HG03521 (cell line): ENCODE measurements around the gene ADA.
"Not testable (repeated sequence)": the region's sequence is repeated elsewhere in the genome, so short reads cannot be mapped to it uniquely, and the experiment has no call there.

Source experiments
- ATAC-seq: cut with Tn5 transposase; IDR thresholded peaks from one replicate; pipeline ENCODE4 v1.9.1; 2021; ENCODE audit warnings: mild to moderate bottlenecking, moderate library complexity; ENCODE audit not compliant: unreplicated experiment

ADA gene

DNA sequence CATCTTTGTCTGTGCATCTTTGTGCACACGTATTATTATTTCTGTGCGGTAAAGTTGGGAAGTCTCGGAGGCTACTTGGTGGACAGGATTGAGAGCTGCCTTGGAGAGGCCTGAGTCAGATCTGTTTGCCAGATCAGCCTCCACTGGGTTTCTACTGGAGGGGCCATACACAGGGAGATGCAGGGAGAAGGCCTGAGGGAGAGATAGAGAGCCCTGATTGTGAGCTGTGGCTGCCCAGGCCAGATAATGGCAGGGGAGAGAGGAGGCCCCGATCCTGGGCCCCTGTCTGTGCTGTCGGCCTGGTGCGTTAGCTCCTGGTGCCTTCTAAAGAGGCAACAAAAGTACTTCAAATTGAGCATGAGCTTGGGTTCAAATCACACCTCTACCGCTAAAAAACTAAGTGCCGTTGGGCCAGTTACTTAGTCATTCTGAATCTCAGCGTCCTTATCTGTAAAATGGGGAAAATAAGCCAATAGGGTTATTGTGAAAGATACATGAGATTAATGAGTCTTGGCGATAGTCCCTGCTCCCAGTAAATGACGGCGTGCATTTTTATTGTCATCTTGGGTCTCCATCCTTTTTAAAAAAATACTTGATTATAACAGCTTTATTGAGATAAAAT is 27.6 kb upstream of the ADA start:
- no peak for ATAC-seq

- no peak for ATAC-seq
These were observed 26.7 kb upstream of the ADA start for GRCh38 chr20:44678242-44678641.

DNA sequence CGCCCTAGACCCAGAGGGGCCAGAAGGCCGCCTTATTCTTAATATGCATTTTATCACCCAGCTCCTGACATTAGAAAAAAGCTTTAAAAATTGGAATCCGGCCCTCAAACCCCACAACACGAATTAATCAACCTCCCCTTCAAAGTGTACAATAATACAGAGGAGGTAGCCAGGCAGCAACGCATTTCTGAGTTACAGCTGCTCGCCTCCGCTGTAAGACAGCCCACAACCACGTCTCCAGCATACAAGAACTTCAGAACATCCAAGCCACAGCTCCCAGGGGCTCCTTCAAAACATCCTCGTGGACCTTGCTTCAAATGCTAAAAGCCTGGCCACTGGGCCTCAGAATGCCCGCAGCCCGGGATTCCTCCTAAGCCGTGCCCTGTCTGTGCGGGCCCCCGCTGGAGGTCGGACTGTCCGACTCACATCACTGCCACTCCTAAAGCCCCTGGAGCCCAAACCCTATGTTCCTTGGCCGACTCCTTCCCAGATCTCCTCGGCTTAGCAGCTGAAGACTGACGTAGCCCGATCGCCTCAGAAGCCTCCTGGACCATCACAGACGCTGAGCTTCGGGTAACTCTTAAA is 20.9 kb upstream of the ADA start:
- not testable (repeated sequence) for ATAC-seq

DNA sequence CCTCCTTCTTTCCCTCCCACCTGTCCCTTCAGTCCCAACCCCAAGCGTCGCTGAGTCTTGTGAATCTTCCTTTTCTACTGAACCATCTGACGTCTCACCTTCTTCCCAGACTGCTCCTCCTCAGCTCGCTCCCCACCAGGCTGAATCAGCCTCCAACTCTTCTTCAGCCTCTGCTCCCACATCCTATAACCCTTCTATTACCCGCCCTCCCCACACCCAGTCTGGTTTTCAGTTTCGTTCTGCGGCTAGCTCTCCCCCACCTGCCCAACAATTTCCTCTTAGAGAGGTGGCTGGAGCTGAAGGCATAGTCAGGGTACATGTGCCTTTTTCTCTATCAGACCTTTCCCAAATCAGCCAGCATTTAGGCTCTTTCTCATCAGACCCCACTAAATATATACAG is 20.0 kb upstream of the ADA start:
- not testable (repeated sequence) for ATAC-seq

DNA sequence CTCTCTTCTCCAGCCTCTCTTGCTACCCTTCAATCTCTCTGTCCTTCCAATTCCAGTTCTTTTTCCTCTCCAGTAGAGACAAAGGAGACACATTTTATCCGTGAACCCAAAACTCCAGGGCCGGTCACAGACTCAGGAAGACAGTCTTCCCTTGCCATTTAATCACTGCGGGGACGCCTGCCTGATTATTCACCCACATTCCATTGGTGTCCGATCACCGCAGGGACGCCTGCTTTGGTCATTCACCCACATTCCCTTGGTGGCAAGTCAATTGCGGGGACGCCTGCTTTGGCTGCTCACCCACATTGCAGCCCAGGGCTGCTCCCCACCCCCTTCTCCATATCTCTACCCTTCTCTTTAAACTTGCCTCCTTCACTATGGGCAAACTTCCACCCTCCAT is 19.4 kb upstream of the ADA start:
- not testable (repeated sequence) for ATAC-seq

- ATAC-seq, result no peak
These were observed 14.6 kb upstream of the ADA start for GRCh38 chr20:44666066-44666465.

- no peak for ATAC-seq
These were observed 12.6 kb upstream of the ADA start for GRCh38 chr20:44664131-44664530.

GRCh38 chr20:44662261-44662660 is 10.8 kb upstream of the ADA start:
- ATAC-seq, result no peak

DNA sequence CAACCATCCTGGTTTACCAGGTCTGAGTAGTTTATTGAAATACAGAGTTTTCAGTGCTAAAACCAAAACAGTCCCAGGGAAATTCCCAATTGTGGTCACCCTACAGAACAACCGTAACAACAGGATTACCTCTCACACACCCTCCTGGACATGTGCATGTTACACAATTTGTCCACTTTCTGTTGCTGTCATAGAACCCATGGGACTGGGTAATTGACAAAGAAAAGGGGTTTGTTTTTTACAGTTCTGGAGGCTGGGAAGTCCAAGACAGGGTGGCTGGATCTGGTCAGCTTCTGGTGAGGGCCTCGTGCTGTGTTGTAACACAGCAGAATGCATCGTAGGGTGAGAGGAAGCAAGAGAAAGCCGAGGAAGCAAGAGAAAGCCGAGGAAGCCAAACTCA is 9.1 kb upstream of the ADA start:
- no peak for ATAC-seq

DNA sequence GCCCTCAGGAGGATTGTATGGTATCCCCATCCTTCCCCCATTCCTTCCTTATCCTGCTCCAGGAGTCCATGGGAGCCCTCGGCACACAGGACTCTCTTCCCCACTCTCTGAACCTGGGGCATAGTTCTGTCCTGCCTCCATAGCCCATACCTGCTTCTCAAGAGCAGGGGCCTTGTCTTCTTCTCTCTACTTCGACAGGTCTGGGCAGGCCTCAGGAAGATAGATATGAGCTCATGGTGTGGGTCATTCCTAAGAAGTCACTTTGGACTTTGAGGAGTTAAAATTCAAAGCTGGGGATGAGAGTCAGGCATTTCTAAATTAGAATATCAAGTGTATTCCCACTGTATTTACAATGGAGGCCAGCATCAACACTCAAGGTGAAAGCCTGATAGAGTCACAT is 8.4 kb upstream of the ADA start:
- ATAC-seq, result no peak

GRCh38 chr20:44658810-44659209 is 7.3 kb upstream of the ADA start:
- no peak for ATAC-seq

GRCh38 chr20:44657875-44658274 is 6.4 kb upstream of the ADA start:
- no peak for ATAC-seq

DNA sequence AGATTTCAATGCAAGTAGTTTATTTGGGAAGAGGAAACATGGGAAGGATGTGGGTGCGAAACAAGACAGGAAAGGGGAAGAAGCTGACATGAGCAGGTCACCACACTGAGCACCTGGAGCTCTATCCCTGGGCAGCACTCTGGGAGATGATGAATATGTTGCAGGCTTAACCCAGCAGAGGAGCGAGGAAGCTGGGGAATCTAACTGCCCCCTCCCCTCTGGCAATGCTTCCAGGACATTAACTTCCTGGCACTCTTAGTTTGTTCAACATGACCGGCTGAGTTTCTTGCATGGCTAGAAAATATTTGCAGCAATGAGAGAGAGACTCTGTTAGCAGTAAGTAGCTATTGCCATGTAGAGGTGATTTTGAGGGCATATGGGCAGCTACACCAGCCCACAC is 4.9 kb upstream of the ADA start:
- no peak for ATAC-seq

DNA sequence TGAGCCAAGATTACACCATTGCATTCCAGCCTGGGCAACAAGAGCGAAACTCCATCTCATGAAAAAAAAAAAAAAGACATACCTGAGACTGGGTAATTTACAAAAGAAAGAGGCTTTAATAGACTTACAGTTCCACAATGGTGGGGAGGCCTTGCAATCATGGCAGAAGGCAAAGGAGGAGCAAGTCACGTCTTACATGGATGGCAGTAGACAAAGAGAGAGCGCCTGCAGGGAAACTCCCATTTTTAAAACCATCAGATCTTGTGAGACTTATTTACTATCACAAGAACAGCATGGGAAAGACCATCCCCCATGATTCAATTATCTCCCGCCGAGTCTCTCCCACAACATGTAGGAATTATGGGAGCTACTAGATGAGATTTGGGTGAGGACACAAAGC is 2.7 kb upstream of the ADA start:
- not testable (repeated sequence) for ATAC-seq

GRCh38 chr20:44653546-44653945 is 2.0 kb upstream of the ADA start:
- ATAC-seq, result no peak

DNA sequence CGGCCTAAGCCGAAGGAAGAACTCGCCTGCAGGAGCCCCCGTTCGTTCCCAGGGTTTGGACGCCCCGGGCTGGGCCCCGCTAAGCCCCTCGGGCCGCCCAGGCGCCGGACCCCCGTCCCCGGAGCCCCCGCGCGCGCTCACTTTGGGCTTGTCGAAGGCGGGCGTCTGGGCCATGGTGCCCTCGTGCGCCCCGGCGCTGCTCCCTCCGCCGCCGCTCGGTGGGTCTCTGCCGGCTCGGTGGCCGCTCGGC is 140 bp downstream of the ADA start:
- ATAC-seq, result no peak

DNA sequence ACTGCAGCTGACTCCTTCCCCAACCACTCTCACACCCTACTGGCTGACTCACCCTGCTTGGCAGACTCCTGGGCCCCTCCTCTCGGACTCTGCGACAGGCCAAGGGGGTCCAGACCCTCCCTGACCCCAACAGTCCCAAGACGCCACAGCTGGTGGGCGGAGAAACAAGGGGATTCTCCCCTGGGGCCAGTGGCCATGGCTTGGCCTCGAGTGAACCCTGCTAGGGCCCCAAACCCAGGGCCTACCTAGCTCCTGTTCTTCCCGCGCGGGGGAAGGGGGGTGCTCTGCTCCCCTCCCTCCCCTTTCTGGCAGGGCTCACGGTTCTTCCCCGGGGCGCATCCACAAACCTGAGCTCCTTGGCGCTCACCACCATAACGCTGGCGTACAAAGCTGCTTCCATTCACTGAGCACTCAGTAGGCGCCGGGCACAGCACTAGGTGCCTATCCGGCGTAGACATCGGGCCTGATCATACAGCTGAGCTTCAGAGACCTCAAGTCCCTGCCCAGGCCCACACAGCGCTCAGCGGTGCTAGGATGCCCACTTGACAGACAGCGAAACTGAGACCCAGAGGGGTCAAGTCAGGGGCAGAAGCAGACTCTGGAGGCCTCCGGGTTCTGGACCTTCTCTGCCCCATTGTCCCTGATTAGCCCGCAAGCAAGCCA is 597 bp downstream of the ADA start:
- no peak for ATAC-seq

- ATAC-seq, result no peak
These were observed 1.5 kb downstream of the ADA start for GRCh38 chr20:44649976-44650375.

- no peak for ATAC-seq
These were observed 2.4 kb downstream of the ADA start for GRCh38 chr20:44649126-44649525.

DNA sequence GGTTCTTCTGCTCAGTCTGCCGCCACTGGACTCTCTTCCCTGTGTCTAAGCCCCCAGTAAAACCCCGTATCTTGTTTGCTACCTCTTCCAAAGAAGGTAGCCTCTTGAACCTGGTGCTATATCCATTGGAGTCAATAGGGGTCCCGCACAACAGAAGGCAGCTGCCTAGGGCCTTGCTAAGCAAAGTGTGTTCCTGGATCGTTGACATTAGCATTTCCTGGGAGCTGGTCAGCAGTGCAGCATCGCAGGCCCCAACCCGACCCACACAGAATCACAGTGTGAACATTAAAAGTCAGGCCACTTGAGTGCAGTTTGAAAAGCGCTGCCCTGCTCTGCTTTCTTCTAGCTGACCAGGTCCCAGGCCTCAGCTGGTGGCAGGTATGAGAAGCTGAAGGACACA is 2.9 kb downstream of the ADA start:
- no peak for ATAC-seq

GRCh38 chr20:44648068-44648467 is 3.4 kb downstream of the ADA start:
- ATAC-seq, result no peak

- ATAC-seq, result peak; percentile 41
These were observed 4.7 kb downstream of the ADA start for GRCh38 chr20:44646641-44647274.
